ENCODE measurements around the gene MEPCE.
"Not testable (repeated sequence)": the region's sequence is repeated elsewhere in the genome, so short reads cannot be mapped to it uniquely, and the experiment has no call there.

MEPCE gene

GRCh38 chr7:100434297-100435144 lies 4.9 kb downstream of the MEPCE start:
- DNase-seq (ENCODE audit: low spot score) = no peak

GRCh38 chr7:100435401-100436304 lies 6.0 kb downstream of the MEPCE start:
- peak; percentile 52 for DNase-seq (ENCODE audit: low spot score)

- no peak for DNase-seq (ENCODE audit: low spot score)
Measured at GRCh38 chr7:100437150-100438100, 7.8 kb downstream of the MEPCE start.

- no peak for DNase-seq (ENCODE audit: low spot score)
Measured at GRCh38 chr7:100438172-100438571, 8.5 kb downstream of the MEPCE start.

GRCh38 chr7:100438731-100439130 lies 9.1 kb downstream of the MEPCE start:
- DNase-seq (ENCODE audit: low spot score) = not testable (repeated sequence)

GRCh38 chr7:100439244-100439643 lies 9.6 kb downstream of the MEPCE start:
- not testable (repeated sequence) for DNase-seq (ENCODE audit: low spot score)

GRCh38 chr7:100441641-100442535 lies 12.3 kb downstream of the MEPCE start:
- DNase-seq (ENCODE audit: low spot score) = no peak

GRCh38 chr7:100443096-100443840 lies 13.6 kb downstream of the MEPCE start:
- DNase-seq (ENCODE audit: low spot score) = no peak

GRCh38 chr7:100444311-100445278 lies 15.0 kb downstream of the MEPCE start:
- peak; percentile 40 for DNase-seq (ENCODE audit: low spot score)

- peak; percentile 36 for DNase-seq (ENCODE audit: low spot score)
Measured at GRCh38 chr7:100446040-100446439, 16.4 kb downstream of the MEPCE start.

- not testable (repeated sequence) for DNase-seq (ENCODE audit: low spot score)
Measured at GRCh38 chr7:100447363-100447762, 17.7 kb downstream of the MEPCE start.

GRCh38 chr7:100449190-100449795 lies 19.7 kb downstream of the MEPCE start:
- DNase-seq (ENCODE audit: low spot score) = no peak

GRCh38 chr7:100452513-100452912 lies 22.9 kb downstream of the MEPCE start:
- no peak for DNase-seq (ENCODE audit: low spot score)

GRCh38 chr7:100453854-100454253 lies 24.2 kb downstream of the MEPCE start:
- not testable (repeated sequence) for DNase-seq (ENCODE audit: low spot score)

- DNase-seq (ENCODE audit: low spot score) = no peak
Measured at GRCh38 chr7:100455206-100455605, 25.6 kb downstream of the MEPCE start.

GRCh38 chr7:100456562-100456961 lies 26.9 kb downstream of the MEPCE start:
- no peak for DNase-seq (ENCODE audit: low spot score)

GRCh38 chr7:100457033-100457432 lies 27.4 kb downstream of the MEPCE start:
- no peak for DNase-seq (ENCODE audit: low spot score)

- no peak for DNase-seq (ENCODE audit: low spot score)
Measured at GRCh38 chr7:100464210-100464660, 34.6 kb downstream of the MEPCE start, which contains the start of gene SPACDR. SPACDR (minus strand) TSS chr7:100464260; CDS start chr7:100464025, 235 bp downstream.

Measured in GM03348 (cell line).